ENCODE results near the gene LRRFIP1. TPM values are rescaled to one million over a fixed set of nuclear protein-coding genes. Genes with fewer than 3 reads are reported as not detected.
A peak's percentile ranks its signal among the peaks of the same experiment; 100 is the strongest.

Gene LRRFIP1
- total and polyA plus RNA-seq, 7 donors, result 42.3 to 108 (median 91.9) TPM

- intact Hi-C loops (cut with DNase I), result loop anchor here in 1 of 2 donors (5.0 kb wide), 2 partner anchors 61 to 146 kb away; no protein-coding TSS in a partner anchor
- DNase-seq (no peak), ATAC-seq (no peak)
- H3K9me3 ChIP-seq, result no peaks in the 10 kb centered on the region
- H3K4me1 ChIP-seq, result peaks cover 26% of the 10 kb centered on the region
- H3K36me3 ChIP-seq (ENCODE audit: insufficient read depth in 1 of 2, low read depth in 1 of 2), result no peaks in the 10 kb centered on the region
- no peak for TF ChIP-seq CTCF (IDR thresholded peaks at IDR 0.05)
- H3K27me3 ChIP-seq (ENCODE audit: insufficient read depth in 3 of 3, low read length in 2 of 3), result no peaks in the 10 kb centered on the region
- WGBS, 3 donors, result 81 to 90% (median 84%) methylated on average over 14 of the region's 14 CpGs
- H3K27ac ChIP-seq, result peak overlapping the region; percentile 93
- no peak overlapping the region for H3K4me3 ChIP-seq
Measured at GRCh38 chr2:237601453-237602116, 25.8 kb upstream of the LRRFIP1 start.

- TF ChIP-seq CTCF (IDR thresholded peaks at IDR 0.05), result no peak
- Histone ChIP-seq H3K27ac (no peak overlapping the region), H3K9me3 (no peaks in the 10 kb centered on the region), H3K4me1 (peaks cover 26% of the 10 kb centered on the region), H3K4me3 (no peak overlapping the region), H3K36me3 (ENCODE audit: insufficient read depth in 1 of 2, low read depth in 1 of 2) (no peaks in the 10 kb centered on the region), H3K27me3 (ENCODE audit: insufficient read depth in 3 of 3, low read length in 2 of 3) (no peaks in the 10 kb centered on the region)
- intact Hi-C loops (cut with DNase I), result loop anchor here in 1 of 2 donors (5.0 kb wide), 2 partner anchors 60 to 145 kb away; no protein-coding TSS in a partner anchor
- 91 to 94% (median 92%) methylated on average over 7 of the region's 7 CpGs for WGBS, 3 donors
- ATAC-seq, result no peak
- no peak for DNase-seq
Measured at GRCh38 chr2:237602409-237602808, 25.0 kb upstream of the LRRFIP1 start.

- H3K36me3 ChIP-seq (ENCODE audit: insufficient read depth in 1 of 2, low read depth in 1 of 2), result no peaks in the 10 kb centered on the region
- DNase-seq (no peak), ATAC-seq (no peak)
- TF ChIP-seq CTCF (IDR thresholded peaks at IDR 0.05), result no peak
- H3K27me3 ChIP-seq (ENCODE audit: insufficient read depth in 3 of 3, low read length in 2 of 3), result no peaks in the 10 kb centered on the region
- WGBS, 3 donors, result 76 to 85% (median 84%) methylated on average over 13 of the region's 13 CpGs
- intact Hi-C loops (cut with DNase I), result loop anchor here in 1 of 2 donors (5.0 kb wide), 2 partner anchors 59 to 144 kb away; no protein-coding TSS in a partner anchor
- no peak overlapping the region for H3K4me3 ChIP-seq
- no peaks in the 10 kb centered on the region for H3K9me3 ChIP-seq
- peak overlapping the region; percentile 16 for H3K27ac ChIP-seq
- H3K4me1 ChIP-seq, result peaks cover 26% of the 10 kb centered on the region
Measured at GRCh38 chr2:237603049-237603717, 24.2 kb upstream of the LRRFIP1 start.

- no peak overlapping the region for H3K4me3 ChIP-seq
- H3K4me1 ChIP-seq, result peaks cover 21% of the 10 kb centered on the region
- no peaks in the 10 kb centered on the region for H3K9me3 ChIP-seq
- DNase-seq (no peak), ATAC-seq (no peak)
- TF ChIP-seq CTCF (IDR thresholded peaks at IDR 0.05), result no peak
- H3K27ac ChIP-seq, result peak overlapping the region; percentile 16
- H3K36me3 ChIP-seq (ENCODE audit: insufficient read depth in 1 of 2, low read depth in 1 of 2), result no peaks in the 10 kb centered on the region
- H3K27me3 ChIP-seq (ENCODE audit: insufficient read depth in 3 of 3, low read length in 2 of 3), result no peaks in the 10 kb centered on the region
- WGBS, 3 donors, result 43 to 56% (median 45%) methylated on average over 15 of the region's 15 CpGs
- intact Hi-C loops (cut with DNase I), result loop anchor here in 1 of 2 donors (5.0 kb wide), 2 partner anchors 58 to 143 kb away; no protein-coding TSS in a partner anchor
Measured at GRCh38 chr2:237603718-237604362, 23.5 kb upstream of the LRRFIP1 start.

Data from psoas muscle (tissue), 8 donors.